GM21360 (cell line): ENCODE measurements around the gene TPM3.
"Not testable (repeated sequence)": the region's sequence is repeated elsewhere in the genome, so short reads cannot be mapped to it uniquely, and the experiment has no call there.

ENCODE experiments used
- ATAC-seq: cut with Tn5 transposase; IDR thresholded peaks from one replicate; pipeline ENCODE4 v1.9.1; 2021; ENCODE audit warnings: mild to moderate bottlenecking, moderate library complexity; ENCODE audit not compliant: unreplicated experiment

TPM3 gene

GRCh38 chr1:154170547-154171222 lies 21.2 kb downstream of the TPM3 start:
- ATAC-seq, result no peak

GRCh38 chr1:154167461-154167860 lies 24.4 kb downstream of the TPM3 start:
- no peak for ATAC-seq

DNA sequence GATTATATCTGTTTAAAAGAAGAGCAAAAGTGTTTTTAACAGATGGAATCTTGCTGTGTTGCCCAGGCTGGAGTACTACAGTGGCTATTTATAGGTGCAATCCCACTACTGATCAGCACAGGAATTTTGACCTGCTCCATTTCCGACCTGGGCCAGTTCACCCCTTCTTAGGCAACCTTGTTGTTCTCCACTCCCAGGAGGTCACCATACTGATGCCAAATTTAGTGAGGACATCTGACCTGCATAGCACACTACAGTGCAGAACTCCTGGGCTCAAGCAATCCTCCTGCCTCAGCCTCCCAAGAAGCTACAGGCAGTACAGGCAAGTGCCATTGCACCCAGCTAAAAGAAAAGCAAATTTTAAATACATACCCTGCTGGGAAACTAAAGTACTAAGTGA lies 25.7 kb downstream of the TPM3 start:
- ATAC-seq, result no peak

GRCh38 chr1:154159554-154159953 lies 32.3 kb downstream of the TPM3 start:
- no peak for ATAC-seq

- no peak for ATAC-seq
Observed at GRCh38 chr1:154158307-154159125, 33.4 kb downstream of the TPM3 start.

GRCh38 chr1:154157520-154158306 lies 34.2 kb downstream of the TPM3 start:
- no peak for ATAC-seq

GRCh38 chr1:154155251-154155650 lies 36.6 kb downstream of the TPM3 start:
- no peak for ATAC-seq

- ATAC-seq, result no peak
Observed at GRCh38 chr1:154154534-154155191, 37.2 kb downstream of the TPM3 start, which contains the start of gene NUP210L. Gene NUP210L, minus strand, starts transcription at chr1:154155073.

- ATAC-seq, result no peak
Observed at GRCh38 chr1:154154053-154154452, 37.8 kb downstream of the TPM3 start.

DNA sequence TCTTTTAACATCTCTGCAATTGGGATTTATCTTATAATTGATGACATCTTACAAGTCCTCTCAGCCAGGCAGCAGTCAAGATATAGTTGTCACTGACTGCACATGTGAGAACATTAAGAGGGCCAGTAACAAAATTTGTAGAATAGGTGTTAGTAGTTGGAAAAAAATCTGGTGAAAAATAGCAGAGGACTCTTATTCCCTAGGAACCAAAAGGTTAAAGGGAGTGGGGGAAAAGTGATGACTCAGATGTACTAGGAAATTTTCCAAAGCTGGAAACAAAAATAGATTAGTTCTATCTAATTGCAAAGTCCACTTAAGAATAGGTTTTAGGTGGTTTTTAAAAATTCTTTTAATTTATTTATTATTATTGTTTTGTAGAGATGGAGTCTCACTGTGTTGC lies 40.6 kb downstream of the TPM3 start:
- no peak for ATAC-seq

DNA sequence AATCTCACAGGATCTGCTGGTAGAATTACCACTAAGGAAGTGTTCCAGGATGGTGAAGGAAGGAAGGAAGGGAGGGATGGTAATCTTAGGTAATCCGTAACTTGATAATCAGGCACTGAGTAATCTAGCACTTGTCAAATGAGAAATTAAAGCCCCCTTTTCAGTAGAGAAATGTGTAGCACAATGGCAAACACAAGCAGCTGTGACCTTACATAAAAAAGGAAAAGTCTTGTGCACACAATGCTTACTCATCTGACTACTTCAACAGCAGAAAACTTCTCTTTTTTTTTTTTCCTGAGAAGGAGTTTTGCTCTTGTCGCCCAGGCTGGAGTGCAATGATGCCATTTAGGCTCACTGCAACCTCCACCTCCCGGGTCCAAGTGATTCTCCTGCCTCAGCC lies 43.1 kb downstream of the TPM3 start:
- no peak for ATAC-seq

- ATAC-seq, result not testable (repeated sequence)
Observed at GRCh38 chr1:154147505-154147904, 44.4 kb downstream of the TPM3 start.

- no peak for ATAC-seq
Observed at GRCh38 chr1:154145986-154146385, 45.9 kb downstream of the TPM3 start.

DNA sequence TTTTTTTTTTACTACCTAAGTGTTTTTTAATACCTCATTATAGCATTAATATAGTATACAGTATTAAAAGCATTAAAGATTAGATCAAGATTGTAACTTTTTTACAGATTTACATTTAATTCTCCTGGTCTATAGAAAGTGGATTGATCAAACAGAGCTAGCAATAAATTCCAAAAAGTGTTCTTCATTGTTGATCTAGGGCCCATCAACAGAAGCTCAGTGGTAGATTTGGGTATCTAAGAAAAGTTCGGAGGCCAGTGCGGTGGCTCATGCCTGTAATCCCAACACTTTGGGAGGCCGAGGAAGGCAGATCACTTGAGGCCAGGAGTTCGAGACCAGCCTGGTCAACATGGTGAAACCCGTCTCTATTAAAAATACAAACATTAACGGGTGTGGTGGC lies 49.5 kb downstream of the TPM3 start:
- no peak for ATAC-seq

- no peak for ATAC-seq
Observed at GRCh38 chr1:154141240-154141639, 50.7 kb downstream of the TPM3 start.

- ATAC-seq, result no peak
Observed at GRCh38 chr1:154137888-154138287, 54.0 kb downstream of the TPM3 start.

DNA sequence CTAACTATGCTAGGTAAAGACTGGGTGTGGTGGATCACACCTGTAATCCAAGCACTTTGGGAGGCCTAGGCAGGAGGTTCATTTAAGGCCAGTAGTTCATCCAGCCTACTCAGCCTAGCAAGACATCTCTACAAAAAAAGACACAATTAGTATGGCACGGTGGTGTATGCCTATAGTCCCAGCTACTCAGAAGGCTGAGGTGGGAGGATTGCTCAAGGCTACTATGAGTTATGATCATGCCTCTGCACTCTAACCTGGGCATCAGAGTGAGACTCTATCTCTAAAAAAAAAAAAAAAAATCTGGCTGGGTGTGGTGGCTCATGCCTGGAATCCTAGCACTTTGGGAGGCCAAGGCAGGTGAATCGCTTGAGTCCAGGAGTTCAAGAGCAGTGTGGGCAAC lies 58.6 kb downstream of the TPM3 start:
- ATAC-seq, result no peak

DNA sequence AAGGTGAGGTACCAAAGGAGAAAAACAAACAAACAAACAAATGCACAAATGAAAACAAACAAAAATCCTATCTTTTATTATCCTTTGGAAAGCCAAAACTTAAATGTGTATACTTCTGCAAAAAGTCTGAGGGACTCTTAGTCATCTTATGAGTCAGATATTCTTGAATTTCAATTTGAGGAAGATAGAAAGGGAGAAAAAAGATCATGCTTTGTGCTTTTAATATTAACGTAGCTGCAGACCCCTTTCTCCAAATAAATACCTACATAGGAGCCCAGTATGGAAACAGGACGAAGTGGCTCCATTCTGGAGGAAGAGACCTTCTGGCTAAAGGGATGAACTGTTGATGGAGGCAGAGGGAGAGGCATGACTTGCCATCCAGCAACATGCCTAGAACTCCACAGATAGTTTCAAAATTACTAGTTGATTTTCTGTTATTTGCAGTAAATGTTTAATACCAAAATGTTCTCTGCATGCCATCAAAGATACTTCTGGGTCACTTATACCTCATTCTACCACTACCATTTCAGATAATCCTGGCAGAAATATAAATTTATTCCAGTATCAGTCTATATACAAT lies 62.4 kb downstream of the TPM3 start:
- no peak for ATAC-seq

- not testable (repeated sequence) for ATAC-seq
Observed at GRCh38 chr1:154123205-154123604, 68.7 kb downstream of the TPM3 start.

GRCh38 chr1:154117642-154118041 lies 74.3 kb downstream of the TPM3 start:
- ATAC-seq, result no peak

GRCh38 chr1:154115180-154115579 lies 76.7 kb downstream of the TPM3 start:
- no peak for ATAC-seq
